ENCODE results near the gene ZNF500.

Gene ZNF500

GRCh38 chr16:4755687-4756086 lies 11.3 kb downstream of the ZNF500 start:
- peaks cover 58% of the 10 kb centered on the region for H3K36me3 ChIP-seq (ENCODE audit: low read depth)

GRCh38 chr16:4754865-4755264 lies 12.1 kb downstream of the ZNF500 start:
- H3K36me3 ChIP-seq (ENCODE audit: low read depth), result peaks cover 50% of the 10 kb centered on the region
- H3K4me1 ChIP-seq (ENCODE audit: insufficient read depth, poor library complexity, severe bottlenecking), result no peaks in the 10 kb centered on the region
- DNase-seq (ENCODE audit: low spot score) (no peak), ATAC-seq (ENCODE audit: low read depth) (no peak)
- no peak for TF ChIP-seq CTCF (IDR thresholded peaks at IDR 0.05; ENCODE audit: poor library complexity, severe bottlenecking)
- H3K27me3 ChIP-seq (ENCODE audit: insufficient read depth, poor library complexity, severe bottlenecking), result no peaks in the 10 kb centered on the region
- H3K9me3 ChIP-seq (ENCODE audit: severe bottlenecking), result no peaks in the 10 kb centered on the region
- no peak overlapping the region for H3K27ac ChIP-seq (ENCODE audit: poor library complexity, severe bottlenecking)
- H3K4me3 ChIP-seq (ENCODE audit: severe bottlenecking), result no peak overlapping the region

More at GRCh38 chr16:4755687-4756086, 11.3 kb downstream of the ZNF500 start:
- H3K9me3 ChIP-seq (ENCODE audit: severe bottlenecking), result no peaks in the 10 kb centered on the region
- H3K27me3 ChIP-seq (ENCODE audit: insufficient read depth, poor library complexity, severe bottlenecking), result no peaks in the 10 kb centered on the region
- no peak for DNase-seq (ENCODE audit: low spot score)
- no peak overlapping the region for H3K4me3 ChIP-seq (ENCODE audit: severe bottlenecking)
- TF ChIP-seq CTCF (IDR thresholded peaks at IDR 0.05; ENCODE audit: poor library complexity, severe bottlenecking), result no peak
- no peaks in the 10 kb centered on the region for H3K4me1 ChIP-seq (ENCODE audit: insufficient read depth, poor library complexity, severe bottlenecking)
- ATAC-seq (ENCODE audit: low read depth), result no peak
- no peak overlapping the region for H3K27ac ChIP-seq (ENCODE audit: poor library complexity, severe bottlenecking)

- H3K27me3 ChIP-seq (ENCODE audit: insufficient read depth, poor library complexity, severe bottlenecking), result no peaks in the 10 kb centered on the region
- no peak for DNase-seq (ENCODE audit: low spot score)
- TF ChIP-seq CTCF (IDR thresholded peaks at IDR 0.05; ENCODE audit: poor library complexity, severe bottlenecking), result no peak
- H3K36me3 ChIP-seq (ENCODE audit: low read depth), result peaks cover 35% of the 10 kb centered on the region
- no peak overlapping the region for H3K27ac ChIP-seq (ENCODE audit: poor library complexity, severe bottlenecking)
- H3K4me1 ChIP-seq (ENCODE audit: insufficient read depth, poor library complexity, severe bottlenecking), result no peaks in the 10 kb centered on the region
- no peak for ATAC-seq (ENCODE audit: low read depth)
- no peak overlapping the region for H3K4me3 ChIP-seq (ENCODE audit: severe bottlenecking)
- H3K9me3 ChIP-seq (ENCODE audit: severe bottlenecking), result no peaks in the 10 kb centered on the region
Observed at GRCh38 chr16:4753227-4753626, 13.7 kb downstream of the ZNF500 start.

DNA sequence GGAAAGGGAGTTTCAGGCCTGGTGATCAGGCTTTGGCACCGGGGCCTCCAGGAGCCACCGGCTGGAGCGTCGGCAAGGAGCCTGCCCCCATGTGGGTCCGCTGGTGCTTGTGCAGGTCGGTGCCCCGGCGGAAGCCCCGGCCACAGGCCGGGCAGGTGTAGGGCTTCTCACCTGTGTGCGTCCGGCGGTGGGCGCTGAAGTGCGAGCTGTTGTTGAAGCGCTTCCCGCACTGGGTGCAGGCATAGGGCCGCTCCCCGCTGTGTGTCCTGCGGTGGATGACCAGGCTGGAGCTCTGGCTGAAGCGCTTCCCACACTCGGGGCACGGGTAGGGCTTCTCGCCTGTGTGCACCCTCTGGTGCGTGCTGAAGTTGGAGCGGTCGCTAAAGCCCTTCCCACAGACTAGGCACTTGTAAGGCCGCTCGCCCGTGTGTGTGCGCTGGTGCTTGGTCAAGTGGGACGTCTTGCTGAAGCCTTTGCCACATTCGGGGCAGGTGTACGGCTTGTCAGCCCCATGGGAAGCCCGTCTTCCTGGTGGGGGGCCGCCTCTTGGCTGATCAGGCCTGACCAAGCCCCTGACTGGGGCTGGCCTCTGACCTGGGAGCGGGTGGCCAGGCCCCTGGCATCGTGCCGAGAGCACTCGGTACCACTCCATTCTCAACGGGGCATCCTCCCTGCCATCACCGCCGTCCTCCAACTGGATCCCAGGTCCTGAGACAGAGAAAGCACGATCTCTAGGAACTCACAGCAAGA lies 14.4 kb downstream of the ZNF500 start:
- H3K27me3 ChIP-seq (ENCODE audit: insufficient read depth, poor library complexity, severe bottlenecking), result no peaks in the 10 kb centered on the region
- ATAC-seq (ENCODE audit: low read depth), result no peak
- H3K27ac ChIP-seq (ENCODE audit: poor library complexity, severe bottlenecking), result no peak overlapping the region
- no peaks in the 10 kb centered on the region for H3K4me1 ChIP-seq (ENCODE audit: insufficient read depth, poor library complexity, severe bottlenecking)
- peaks cover 33% of the 10 kb centered on the region for H3K36me3 ChIP-seq (ENCODE audit: low read depth)
- H3K4me3 ChIP-seq (ENCODE audit: severe bottlenecking), result no peak overlapping the region
- no peak for TF ChIP-seq CTCF (IDR thresholded peaks at IDR 0.05; ENCODE audit: poor library complexity, severe bottlenecking)
- no peaks in the 10 kb centered on the region for H3K9me3 ChIP-seq (ENCODE audit: severe bottlenecking)
- no peak for DNase-seq (ENCODE audit: low spot score)

- Histone ChIP-seq H3K4me3 (ENCODE audit: severe bottlenecking) (no peak overlapping the region), H3K27ac (ENCODE audit: poor library complexity, severe bottlenecking) (no peak overlapping the region), H3K9me3 (ENCODE audit: severe bottlenecking) (no peaks in the 10 kb centered on the region), H3K36me3 (ENCODE audit: low read depth) (peaks cover 27% of the 10 kb centered on the region), H3K27me3 (ENCODE audit: insufficient read depth, poor library complexity, severe bottlenecking) (no peaks in the 10 kb centered on the region), H3K4me1 (ENCODE audit: insufficient read depth, poor library complexity, severe bottlenecking) (no peaks in the 10 kb centered on the region)
- no peak for TF ChIP-seq CTCF (IDR thresholded peaks at IDR 0.05; ENCODE audit: poor library complexity, severe bottlenecking)
- DNase-seq (ENCODE audit: low spot score) (no peak), ATAC-seq (ENCODE audit: low read depth) (no peak)
Observed at GRCh38 chr16:4750896-4751295, 16.1 kb downstream of the ZNF500 start.
